Left ventricle myocardium inferior (tissue), 1 donor: ENCODE results near the gene FAAP100. TPM values are rescaled to one million over a fixed set of nuclear protein-coding genes. Genes with fewer than 3 reads are reported as not detected.

Source experiments
- DNase-seq: peaks from one replicate; pipeline ENCODE4 v3.0.0-alpha.2; 2020
- H3K27ac ChIP-seq: fragments of 200-600 bp; replicated peaks from 2 replicates; pipeline ENCODE4 v1.8.0; 2021
- H3K27me3 ChIP-seq: fragments of 200-600 bp; 2 replicates; pipeline ENCODE4 v1.8.0; 2021; ENCODE audit warnings: low read depth
- H3K36me3 ChIP-seq: fragments of 200-600 bp; 2 replicates; pipeline ENCODE4 v1.8.0; 2021
- H3K4me1 ChIP-seq: fragments of 200-600 bp; 2 replicates; pipeline ENCODE4 v1.8.0; 2021
- H3K4me3 ChIP-seq: fragments of 200-600 bp; 2 replicates; pipeline ENCODE4 v1.8.0; 2021; ENCODE audit warnings: mild to moderate bottlenecking, moderate library complexity
- H3K9me3 ChIP-seq: fragments of 200-600 bp; replicated peaks from 2 replicates; pipeline ENCODE4 v1.8.0; 2021
- intact Hi-C: fragments of 100-400 bp; cut with micrococcal nuclease; formaldehyde crosslinking; loops from one replicate; pipeline ENCODE4 v1.11.0; 2022
- total RNA-seq: library from RNA; stranded (reverse); fragmentation: NEBNext Ultra II Directional; extraction: Animal tissue kit (Norgen Biotek cat#: 25700); gene quantifications from one replicate; pipeline ENCODE4 v1.2.1, GENCODE V29; 2021
- TF ChIP-seq, protein P1 (sequence below): fragments of 200-600 bp; IDR thresholded peaks from 2 replicates; pipeline ENCODE4 v1.8.0; 2021; ENCODE audit warnings: antibody characterized with exemption, mild to moderate bottlenecking, borderline replicate concordance
- donor health status: DM: no; HTN: yes; CAD: no; lungs with severe emphysema.

Gene FAAP100
- total RNA-seq, 1 donor from 2014 or later, result 15.9 TPM

DNA sequence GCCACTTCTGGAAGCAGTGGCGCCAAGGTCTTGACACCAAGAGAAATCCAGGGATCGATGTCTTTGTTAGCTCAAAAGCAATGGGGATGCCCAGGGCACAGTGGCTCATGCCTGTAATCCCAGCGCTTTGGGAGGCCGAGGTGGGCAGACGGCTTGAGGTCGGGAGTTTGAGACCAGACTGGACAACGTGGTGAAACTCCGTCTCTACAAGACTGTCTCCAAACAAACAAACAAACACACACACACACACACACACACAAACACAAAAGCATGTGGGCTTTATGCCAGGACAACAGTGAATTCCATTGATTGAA is 22.4 kb upstream of the FAAP100 start:
- intact Hi-C loops, result no loop called here
- Histone ChIP-seq H3K9me3 (no peaks in the 10 kb centered on the region), H3K4me1 (peaks cover 25% of the 10 kb centered on the region), H3K4me3 (no peak overlapping the region), H3K36me3 (peaks cover 79% of the 10 kb centered on the region), H3K27me3 (no peaks in the 10 kb centered on the region), H3K27ac (no peak overlapping the region)
- no peak for DNase-seq
- TF ChIP-seq, protein P1, sequence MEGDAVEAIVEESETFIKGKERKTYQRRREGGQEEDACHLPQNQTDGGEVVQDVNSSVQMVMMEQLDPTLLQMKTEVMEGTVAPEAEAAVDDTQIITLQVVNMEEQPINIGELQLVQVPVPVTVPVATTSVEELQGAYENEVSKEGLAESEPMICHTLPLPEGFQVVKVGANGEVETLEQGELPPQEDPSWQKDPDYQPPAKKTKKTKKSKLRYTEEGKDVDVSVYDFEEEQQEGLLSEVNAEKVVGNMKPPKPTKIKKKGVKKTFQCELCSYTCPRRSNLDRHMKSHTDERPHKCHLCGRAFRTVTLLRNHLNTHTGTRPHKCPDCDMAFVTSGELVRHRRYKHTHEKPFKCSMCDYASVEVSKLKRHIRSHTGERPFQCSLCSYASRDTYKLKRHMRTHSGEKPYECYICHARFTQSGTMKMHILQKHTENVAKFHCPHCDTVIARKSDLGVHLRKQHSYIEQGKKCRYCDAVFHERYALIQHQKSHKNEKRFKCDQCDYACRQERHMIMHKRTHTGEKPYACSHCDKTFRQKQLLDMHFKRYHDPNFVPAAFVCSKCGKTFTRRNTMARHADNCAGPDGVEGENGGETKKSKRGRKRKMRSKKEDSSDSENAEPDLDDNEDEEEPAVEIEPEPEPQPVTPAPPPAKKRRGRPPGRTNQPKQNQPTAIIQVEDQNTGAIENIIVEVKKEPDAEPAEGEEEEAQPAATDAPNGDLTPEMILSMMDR, result no peak

DNA sequence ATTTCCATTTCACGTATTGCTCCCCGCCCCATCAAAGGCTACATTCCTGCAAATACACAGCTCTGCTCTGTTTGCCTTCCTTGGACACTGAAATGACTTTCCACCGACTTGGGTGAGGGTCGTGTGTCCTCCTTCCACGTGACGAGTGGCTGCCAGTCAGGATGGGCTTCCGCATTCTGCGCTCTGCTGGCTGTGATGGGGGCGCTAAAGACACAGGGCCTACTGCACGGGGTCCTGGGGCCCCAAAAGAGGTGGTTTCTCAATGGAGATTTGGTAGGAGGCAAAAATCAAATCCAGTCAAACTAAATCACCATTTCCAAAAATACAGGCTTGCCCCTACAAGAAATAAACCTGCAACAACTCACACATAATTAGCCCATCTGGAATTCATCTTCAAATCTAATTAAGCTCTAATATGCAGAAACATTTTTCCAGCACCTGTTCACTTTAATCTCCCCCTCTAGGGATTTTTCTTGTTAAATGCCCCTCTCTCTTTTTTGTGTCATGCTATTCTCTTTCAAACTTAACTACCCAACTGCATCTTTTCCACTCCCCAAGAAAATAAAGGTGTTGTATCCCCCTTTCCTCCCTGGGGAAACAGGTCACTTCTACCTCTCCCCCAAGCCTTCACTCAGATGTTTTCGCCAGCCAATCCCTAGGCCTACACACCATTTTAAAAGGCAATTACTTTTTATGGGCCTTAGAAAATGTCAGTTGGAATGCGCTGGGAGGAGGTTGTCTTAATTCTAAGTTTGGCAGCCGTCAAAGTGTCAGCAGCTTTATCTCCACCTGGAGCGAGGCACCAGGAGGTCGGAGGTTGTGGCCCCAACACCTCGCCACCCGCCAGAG is 21.9 kb upstream of the FAAP100 start:
- DNase-seq, result no peak
- intact Hi-C loops, result no loop called here
- H3K36me3 ChIP-seq, result peaks cover 80% of the 10 kb centered on the region

DNA sequence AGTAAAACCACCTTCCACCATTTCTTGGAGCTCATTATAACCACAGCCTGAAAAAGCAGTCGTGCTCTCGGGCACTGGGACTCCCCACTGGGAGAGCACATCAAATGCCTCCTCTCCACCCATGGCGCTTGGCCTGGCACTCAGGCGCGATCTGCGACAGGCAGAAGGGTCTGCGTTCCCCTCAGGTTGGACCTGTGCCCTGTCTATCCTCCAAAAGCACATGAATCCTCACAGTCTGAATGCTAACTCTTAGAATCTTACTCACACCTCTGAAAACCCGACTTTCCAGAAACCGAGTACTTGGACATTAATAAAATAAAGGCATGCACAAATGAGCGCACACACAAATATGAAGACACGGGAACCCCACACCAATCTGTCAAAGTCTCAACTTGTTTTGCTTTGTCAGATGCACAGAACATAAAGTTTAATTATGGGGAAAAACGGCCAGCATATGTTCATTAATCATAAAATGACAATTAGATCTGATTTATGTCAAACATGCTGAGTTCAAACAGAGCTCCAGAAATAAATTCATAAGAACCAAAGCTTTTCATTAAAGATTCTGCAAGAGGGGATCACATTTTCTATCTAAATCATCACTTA is 20.5 kb upstream of the FAAP100 start:
- Histone ChIP-seq H3K27ac (no peak overlapping the region), H3K27me3 (no peaks in the 10 kb centered on the region), H3K36me3 (peaks cover 80% of the 10 kb centered on the region), H3K4me3 (no peak overlapping the region), H3K9me3 (no peaks in the 10 kb centered on the region), H3K4me1 (peaks cover 23% of the 10 kb centered on the region)
- intact Hi-C loops, result no loop called here
- TF ChIP-seq, protein P1, result no peak
- DNase-seq, result no peak

More for the DNA sequence above, 21.9 kb upstream of the FAAP100 start:
- Histone ChIP-seq H3K4me1 (peaks cover 22% of the 10 kb centered on the region), H3K9me3 (no peaks in the 10 kb centered on the region), H3K27ac (no peak overlapping the region), H3K4me3 (no peak overlapping the region), H3K27me3 (no peaks in the 10 kb centered on the region)
- TF ChIP-seq, protein P1, result no peak

DNA sequence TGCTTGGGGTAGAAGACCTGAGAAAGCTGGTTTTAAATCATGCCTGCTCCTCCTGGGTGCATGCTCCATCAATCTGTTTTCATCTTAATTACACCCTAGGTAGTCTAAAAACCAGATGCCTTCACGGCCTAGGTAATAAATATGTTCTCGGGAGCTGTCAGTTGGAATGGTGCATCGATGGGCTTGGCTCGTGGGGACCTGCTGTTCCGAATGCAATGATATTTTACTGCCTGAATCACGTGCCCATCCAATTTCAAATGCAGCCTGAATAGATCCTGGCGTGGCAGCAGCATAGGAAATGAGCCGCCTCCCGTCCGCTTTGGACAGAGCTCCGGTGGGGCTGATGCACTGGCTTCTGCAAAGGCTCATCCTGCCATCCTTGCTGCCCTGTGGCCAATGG is 18.8 kb upstream of the FAAP100 start:
- TF ChIP-seq, protein P1, result no peak
- H3K36me3 ChIP-seq, result peaks cover 86% of the 10 kb centered on the region
- intact Hi-C loops, result no loop called here
- no peak overlapping the region for H3K4me3 ChIP-seq
- peaks cover 23% of the 10 kb centered on the region for H3K4me1 ChIP-seq
- no peaks in the 10 kb centered on the region for H3K9me3 ChIP-seq
- no peaks in the 10 kb centered on the region for H3K27me3 ChIP-seq
- DNase-seq, result no peak
- no peak overlapping the region for H3K27ac ChIP-seq

DNA sequence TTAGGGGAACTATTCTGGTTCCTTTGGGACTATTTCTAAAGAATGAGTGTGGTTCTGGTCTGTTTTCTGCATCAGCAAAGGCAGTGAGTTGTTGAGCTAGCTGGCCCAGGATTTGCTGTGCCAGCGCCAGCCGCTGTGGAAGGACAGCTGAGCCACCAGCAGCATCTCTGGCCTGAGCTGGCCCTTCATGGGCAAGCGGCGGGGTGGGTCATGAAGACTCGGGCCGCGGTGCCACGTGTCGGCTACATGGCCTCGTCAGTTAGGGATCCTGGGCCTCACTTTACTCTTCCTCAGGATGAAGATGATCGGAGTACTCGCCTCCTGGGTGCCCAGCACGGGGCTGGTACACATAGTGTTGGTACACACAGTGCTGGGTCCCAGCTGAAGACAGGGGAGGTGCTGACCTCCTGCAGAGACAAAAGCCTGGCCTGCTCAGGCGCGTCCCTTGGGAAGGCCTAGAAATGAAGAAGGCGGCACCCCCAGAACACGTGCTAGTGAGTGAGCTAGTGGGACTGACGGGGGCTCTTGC is 17.9 kb upstream of the FAAP100 start:
- no peaks in the 10 kb centered on the region for H3K27me3 ChIP-seq
- no peak overlapping the region for H3K4me3 ChIP-seq
- no peaks in the 10 kb centered on the region for H3K9me3 ChIP-seq
- intact Hi-C loops, result no loop called here
- TF ChIP-seq, protein P1, result no peak
- H3K27ac ChIP-seq, result no peak overlapping the region
- H3K36me3 ChIP-seq, result peaks cover 86% of the 10 kb centered on the region
- DNase-seq, result no peak
- peaks cover 27% of the 10 kb centered on the region for H3K4me1 ChIP-seq
